ENCODE results near the gene AP5Z1. TPM values are rescaled to one million over a fixed set of nuclear protein-coding genes. Genes with fewer than 3 reads are reported as not detected.
A peak's percentile ranks its signal among the peaks of the same experiment; 100 is the strongest.

The AP5Z1 gene
- total RNA-seq, 1 donor from 2014 or later, result 59.7 TPM

GRCh38 chr7:4819560-4820404 lies 44.4 kb downstream of the AP5Z1 start:
- H3K9me3 Mint-ChIP-seq (ENCODE audit: low read depth), result no peaks in the 10 kb centered on the region
- H3K4me1 Mint-ChIP-seq (ENCODE audit: low read depth), result peaks cover 4% of the 10 kb centered on the region
- TF ChIP-seq CTCF (IDR thresholded peaks at IDR 0.05), result no peak
- no peaks in the 10 kb centered on the region for H3K27me3 Mint-ChIP-seq (ENCODE audit: low read depth)
- H3K36me3 Mint-ChIP-seq (ENCODE audit: low read depth), result no peaks in the 10 kb centered on the region
- no peak overlapping the region for H3K27ac Mint-ChIP-seq (ENCODE audit: unreplicated experiment)
- H3K4me3 Mint-ChIP-seq (ENCODE audit: unreplicated experiment), result no peak overlapping the region
- DNase-seq (ENCODE audit: low spot score), result no peak

DNA sequence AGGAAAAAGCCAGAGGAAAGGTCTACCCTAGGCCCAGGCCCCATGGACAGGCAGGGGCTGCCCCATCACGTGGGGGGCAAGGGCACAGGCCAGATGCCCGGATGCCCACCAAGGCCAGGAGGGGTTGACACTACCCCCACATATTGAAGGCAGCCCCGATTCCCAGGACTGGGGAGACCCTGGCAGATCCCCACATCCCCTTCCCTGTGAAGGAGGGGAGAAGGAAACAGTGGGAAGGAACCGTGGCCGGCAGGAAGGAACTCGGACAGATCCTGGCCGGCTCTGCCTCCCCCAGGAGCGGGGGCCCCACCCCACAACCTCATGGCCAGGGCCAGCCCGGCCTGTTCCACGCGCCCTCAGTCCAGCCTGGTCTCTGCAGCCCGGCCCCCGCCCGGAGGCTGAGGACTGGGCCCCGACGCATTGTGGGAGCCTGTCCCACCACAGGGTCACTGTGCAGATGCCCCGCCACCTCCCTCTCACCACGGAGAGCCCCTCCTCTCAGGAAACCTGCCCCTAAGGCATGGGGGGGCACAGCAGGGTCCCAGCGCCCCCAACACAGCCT lies 45.1 kb downstream of the AP5Z1 start:
- Mint-ChIP-seq H3K36me3 (ENCODE audit: low read depth) (no peaks in the 10 kb centered on the region), H3K9me3 (ENCODE audit: low read depth) (no peaks in the 10 kb centered on the region), H3K4me3 (ENCODE audit: unreplicated experiment) (no peak overlapping the region), H3K4me1 (ENCODE audit: low read depth) (peaks cover 4% of the 10 kb centered on the region), H3K27ac (ENCODE audit: unreplicated experiment) (no peak overlapping the region), H3K27me3 (ENCODE audit: low read depth) (no peaks in the 10 kb centered on the region)
- TF ChIP-seq CTCF (IDR thresholded peaks at IDR 0.05), result no peak
- DNase-seq (ENCODE audit: low spot score), result no peak

DNA sequence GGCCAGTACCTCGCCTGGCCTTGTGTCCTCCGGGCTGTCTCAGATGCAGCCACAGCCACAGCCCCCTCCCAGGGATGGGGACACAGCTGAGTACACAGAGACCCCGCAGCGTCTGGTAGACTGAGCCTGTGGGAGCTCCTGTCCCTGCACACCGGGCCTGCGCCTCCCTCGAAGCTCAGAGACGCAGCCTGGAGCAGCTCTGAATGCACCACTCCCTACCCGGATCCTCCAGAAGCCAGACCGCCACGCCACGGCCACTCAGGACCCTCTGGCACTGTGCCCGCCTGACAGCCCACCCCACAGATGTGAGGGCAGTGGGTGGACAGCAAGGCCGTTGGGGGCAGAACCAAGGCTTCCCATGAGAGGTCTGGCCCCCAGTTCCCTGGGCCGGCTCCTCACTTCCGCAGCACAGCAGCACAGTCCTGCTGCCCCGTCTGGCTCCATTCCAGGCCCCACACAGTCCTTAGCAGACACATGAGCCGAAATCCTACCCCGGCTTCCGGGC lies 45.6 kb downstream of the AP5Z1 start:
- H3K4me1 Mint-ChIP-seq (ENCODE audit: low read depth), result peaks cover 4% of the 10 kb centered on the region

GRCh38 chr7:4822677-4823076 lies 47.3 kb downstream of the AP5Z1 start:
- DNase-seq (ENCODE audit: low spot score), result no peak

More for the DNA sequence above, 45.6 kb downstream of the AP5Z1 start:
- DNase-seq (ENCODE audit: low spot score), result peak; percentile 90
- Mint-ChIP-seq H3K27ac (ENCODE audit: unreplicated experiment) (no peak overlapping the region), H3K27me3 (ENCODE audit: low read depth) (no peaks in the 10 kb centered on the region), H3K4me3 (ENCODE audit: unreplicated experiment) (no peak overlapping the region), H3K9me3 (ENCODE audit: low read depth) (no peaks in the 10 kb centered on the region), H3K36me3 (ENCODE audit: low read depth) (no peaks in the 10 kb centered on the region)
- TF ChIP-seq CTCF (IDR thresholded peaks at IDR 0.05), result no peak

More at GRCh38 chr7:4822677-4823076, 47.3 kb downstream of the AP5Z1 start:
- H3K36me3 Mint-ChIP-seq (ENCODE audit: low read depth), result no peaks in the 10 kb centered on the region
- no peak overlapping the region for H3K4me3 Mint-ChIP-seq (ENCODE audit: unreplicated experiment)
- no peaks in the 10 kb centered on the region for H3K9me3 Mint-ChIP-seq (ENCODE audit: low read depth)
- TF ChIP-seq CTCF (IDR thresholded peaks at IDR 0.05), result no peak
- H3K27me3 Mint-ChIP-seq (ENCODE audit: low read depth), result no peaks in the 10 kb centered on the region
- no peak overlapping the region for H3K27ac Mint-ChIP-seq (ENCODE audit: unreplicated experiment)
- peaks cover 4% of the 10 kb centered on the region for H3K4me1 Mint-ChIP-seq (ENCODE audit: low read depth)
